NCI-H187 (cell line): ENCODE data around the gene KLHL33.
"Not testable (repeated sequence)": the region's sequence is repeated elsewhere in the genome, so short reads cannot be mapped to it uniquely, and the experiment has no call there.

ENCODE experiments used
- DNase-seq, 2 experiments: peaks; one replicate each; lab custom pipeline; 2025; lab: John Stamatoyannopoulos, UW

Gene KLHL33

GRCh38 chr14:20452831-20453230, 16.9 kb upstream of the KLHL33 start:
- not testable (repeated sequence) for DNase-seq

GRCh38 chr14:20446889-20447288, 10.9 kb upstream of the KLHL33 start:
- DNase-seq = no peak

- DNase-seq = not testable (repeated sequence)
These were observed 7.7 kb upstream of the KLHL33 start for GRCh38 chr14:20443650-20444049.

GRCh38 chr14:20441461-20441860, 5.5 kb upstream of the KLHL33 start:
- DNase-seq = no peak

GRCh38 chr14:20440882-20441281, 4.9 kb upstream of the KLHL33 start:
- DNase-seq = no peak

- DNase-seq = no peak
These were observed 4.5 kb upstream of the KLHL33 start for GRCh38 chr14:20440465-20440864.

- no peak for DNase-seq
These were observed 2.7 kb upstream of the KLHL33 start for GRCh38 chr14:20438664-20439063.

- DNase-seq = no peak
These were observed 393 bp upstream of the KLHL33 start for GRCh38 chr14:20436363-20436755.

- DNase-seq = peak; percentile 16 to 62
These were observed 1.0 kb downstream of the KLHL33 start for GRCh38 chr14:20434701-20435581.

GRCh38 chr14:20429801-20430669, 5.9 kb downstream of the KLHL33 start:
- no peak for DNase-seq

GRCh38 chr14:20428802-20429201, 7.2 kb downstream of the KLHL33 start:
- DNase-seq = no peak

- DNase-seq = no peak
These were observed 8.0 kb downstream of the KLHL33 start for GRCh38 chr14:20428010-20428365.

GRCh38 chr14:20427231-20428009, 8.5 kb downstream of the KLHL33 start:
- no peak for DNase-seq

- no peak for DNase-seq
These were observed 11.1 kb downstream of the KLHL33 start for GRCh38 chr14:20424851-20425250.

GRCh38 chr14:20422886-20423285, 13.1 kb downstream of the KLHL33 start:
- no peak for DNase-seq

GRCh38 chr14:20421267-20421666, 14.7 kb downstream of the KLHL33 start:
- peak in 1 of 2 experiments; percentile 59 for DNase-seq

GRCh38 chr14:20419419-20419818, 16.5 kb downstream of the KLHL33 start:
- no peak for DNase-seq

- DNase-seq = no peak
These were observed 17.5 kb downstream of the KLHL33 start for GRCh38 chr14:20418501-20418909.

GRCh38 chr14:20417250-20418186, 18.4 kb downstream of the KLHL33 start:
- DNase-seq = no peak

- no peak for DNase-seq
These were observed 19.7 kb downstream of the KLHL33 start for GRCh38 chr14:20416223-20416622.

GRCh38 chr14:20415782-20416206, 20.2 kb downstream of the KLHL33 start:
- peak; percentile 37 to 47 for DNase-seq
